WTC11 (cell line): ENCODE measurements around the gene BOC.

Experiments used
- CREB1 ChIP-seq: sonication (generic); formaldehyde crosslinking; IDR thresholded peaks from 2 replicates; pipeline ENCODE4 v1.8.0; 2023; ENCODE audit warnings: mild to moderate bottlenecking, missing genetic modification reagents
- CTCF ChIP-seq: fragments of 200-600 bp; IDR thresholded peaks from 2 replicates; pipeline ENCODE4 v1.8.0; 2022; ENCODE audit warnings: antibody characterized with exemption
- FOXK1 ChIP-seq: sonication (generic); formaldehyde crosslinking; IDR thresholded peaks from 2 replicates; pipeline ENCODE4 v1.8.0; 2022; ENCODE audit warnings: mild to moderate bottlenecking, moderate library complexity, missing genetic modification reagents

- TF ChIP-seq CTCF (no peak), CREB1 (no peak), FOXK1 (CRISPR knock-in tag) (no peak)
Measured at GRCh38 chr3:113247068-113247467, 35.7 kb downstream of the BOC start.
